Endothelial cell of umbilical vein (primary cell): ENCODE data around the gene GAL3ST2. TPM values are rescaled to one million over a fixed set of nuclear protein-coding genes. Genes with fewer than 3 reads are reported as not detected.

Experiments
- BruUV-seq: library from RNA; stranded (reverse); fragments of 400-500 nt; replicated peaks from 2 replicates; lab custom pipeline; 2021; lab: Mats Ljungman, UMichigan
- CTCF ChIA-PET: fragments of 300-600, 350-600 bp; sonication (Branson Sonifier 250); formaldehyde crosslinking; loops from one replicate; lab custom pipeline; 2021; ENCODE audit warnings: antibody characterized with exemption, inconsistent platforms; lab: Charles Lee
- POLR2A ChIA-PET: fragments of 300-600, 350-600 bp; sonication (Branson Sonifier 250); formaldehyde crosslinking; loops from one replicate; lab custom pipeline; 2021; ENCODE audit warnings: antibody characterized with exemption, inconsistent platforms; lab: Charles Lee
- DNase-seq: peaks from one replicate; pipeline ENCODE4 v3.0.0-alpha.2; 2011; ENCODE audit warnings: low read depth, low spot score
- FAIRE-seq: peaks from 2 replicates; lab custom pipeline; 2011; peaks lifted over from hg19 to GRCh38; lab: Jason Lieb, UNC
- H2AFZ ChIP-seq: 2 replicates; pipeline ENCODE4 v1.6.0; 2012; ENCODE audit warnings: low read depth, low read length, control low read depth, inconsistent platforms
- H3K27ac ChIP-seq: 2 replicates; pipeline ENCODE4 v1.5.1; 2011; ENCODE audit warnings: low read depth, mild to moderate bottlenecking, control low read depth, low read length, moderate library complexity; ENCODE audit not compliant: insufficient read depth
- H3K27me3 ChIP-seq, 2 experiments: 2 replicates each; pipeline versions ENCODE4 v1.6.0 to v1.6.1; 2011; ENCODE audit warnings: low read length in 2 of 2, mixed read lengths in 1 of 2; ENCODE audit not compliant: control insufficient read depth in 2 of 2, insufficient read depth in 2 of 2
- H3K36me3 ChIP-seq, 2 experiments: 2 replicates in 1 of 2; 3 replicates in 1 of 2; pipeline ENCODE4 v1.5.1; 2011; ENCODE audit warnings: low read length in 2 of 2, mild to moderate bottlenecking in 1 of 2, moderate library complexity in 1 of 2; ENCODE audit not compliant: control insufficient read depth in 2 of 2, insufficient read depth in 2 of 2; ENCODE audit errors: extremely low read depth in 1 of 2
- H3K4me1 ChIP-seq: 3 replicates; pipeline ENCODE4 v1.5.1; 2011; ENCODE audit warnings: mild to moderate bottlenecking, low read length; ENCODE audit not compliant: control insufficient read depth, insufficient read depth; ENCODE audit errors: extremely low read depth
- H3K4me2 ChIP-seq: 2 replicates; pipeline ENCODE4 v1.6.1; 2011; ENCODE audit warnings: low read length, control low read depth, mixed read lengths; ENCODE audit not compliant: insufficient read depth
- H3K4me3 ChIP-seq, 3 experiments: fragments of 200-600 bp in 1 of 3; sonication (generic), shearing (Covaris generic) in 1 of 3; replicated peaks in 1 of 3; 2 replicates each; pipeline ENCODE4 v1.5.1; 2011 to 2016; ENCODE audit warnings: control low read depth in 3 of 3, low read length in 3 of 3, mild to moderate bottlenecking in 2 of 3, inconsistent platforms in 1 of 3, low read depth in 1 of 3, moderate library complexity in 1 of 3; ENCODE audit not compliant: insufficient read depth in 1 of 3
- H3K79me2 ChIP-seq: 2 replicates; pipeline ENCODE4 v1.6.0; 2012; ENCODE audit warnings: low read length, inconsistent platforms; ENCODE audit not compliant: control insufficient read depth, insufficient read depth
- H3K9ac ChIP-seq: replicated peaks from 2 replicates; pipeline ENCODE3; 2011; ENCODE audit warnings: low read length, control low read depth; ENCODE audit not compliant: insufficient read depth; ENCODE audit errors: extremely low read depth
- H3K9me1 ChIP-seq: replicated peaks from 3 replicates; pipeline ENCODE4 v1.6.0; 2011; ENCODE audit warnings: mild to moderate bottlenecking, low read length; ENCODE audit not compliant: control insufficient read depth, insufficient read depth; ENCODE audit errors: extremely low read depth
- H3K9me3 ChIP-seq: replicated peaks from 2 replicates; pipeline ENCODE4 v1.5.1; 2012; ENCODE audit warnings: low read length, inconsistent platforms; ENCODE audit not compliant: control insufficient read depth, insufficient read depth
- H4K20me1 ChIP-seq: replicated peaks from 2 replicates; pipeline ENCODE3; 2011; ENCODE audit warnings: mild to moderate bottlenecking, low read length; ENCODE audit not compliant: control insufficient read depth, insufficient read depth; ENCODE audit errors: extremely low read depth
- CTCF ChIP-seq, 2 donors: IDR thresholded peaks; 1 replicate in 1 of 2; 2 replicates in 1 of 2; pipeline ENCODE4 v1.5.1; 2011; ENCODE audit warnings: low read length in 2 of 2, mild to moderate bottlenecking in 2 of 2, moderate library complexity in 2 of 2, control low read depth in 1 of 2, inconsistent platforms in 1 of 2, low read depth in 1 of 2; ENCODE audit not compliant: insufficient read depth in 1 of 2; ENCODE audit errors: extremely low read depth in 1 of 2
- EZH2 ChIP-seq: IDR thresholded peaks from 2 replicates; pipeline ENCODE4 v1.6.1; 2012; ENCODE audit warnings: borderline replicate concordance, low read depth, mild to moderate bottlenecking, moderate library complexity, low read length, inconsistent platforms; ENCODE audit not compliant: severe bottlenecking
- FOS ChIP-seq: IDR thresholded peaks from 2 replicates; pipeline ENCODE4 v1.6.1; 2011; ENCODE audit warnings: mild to moderate bottlenecking, low read length, moderate library complexity, borderline replicate concordance; ENCODE audit not compliant: insufficient read depth
- GATA2 ChIP-seq: IDR thresholded peaks from 2 replicates; pipeline ENCODE4 v1.7.0; 2011; ENCODE audit warnings: low read depth, mild to moderate bottlenecking, moderate library complexity, mixed read lengths, low read length; ENCODE audit not compliant: insufficient read length, insufficient read depth
- JUN ChIP-seq: IDR thresholded peaks from 2 replicates; pipeline ENCODE4 v1.6.1; 2011; ENCODE audit warnings: borderline replicate concordance, low read depth; ENCODE audit not compliant: insufficient read length, insufficient read depth
- MAX ChIP-seq: IDR thresholded peaks from 2 replicates; pipeline ENCODE4 v1.6.1; 2011; ENCODE audit not compliant: insufficient read depth, insufficient read length
- MYC ChIP-seq: IDR thresholded peaks from one replicate; pipeline ENCODE4 v1.6.1; 2011; ENCODE audit warnings: mild to moderate bottlenecking, low read depth, low read length
- POLR2A ChIP-seq: IDR thresholded peaks from 2 replicates; pipeline ENCODE4 v1.6.1; 2012; ENCODE audit warnings: low read depth, mild to moderate bottlenecking, control low read depth, low read length
- POLR2AphosphoS5 ChIP-seq: IDR thresholded peaks from 2 replicates; pipeline ENCODE4 v1.6.1; 2012; ENCODE audit warnings: low read depth, mild to moderate bottlenecking, control low read depth, low read length, moderate library complexity; ENCODE audit not compliant: insufficient read depth
- dilution Hi-C: fragments of 300-500 bp; cut with MboI; formaldehyde crosslinking; loops from one replicate; pipeline ENCODE4 v1.15.0; 2019; ENCODE audit warnings: low sequenced_read_pairs; ENCODE audit not compliant: extremely low pct_ligation_motif_present
- intact Hi-C: fragments of 100-400 bp; cut with micrococcal nuclease; formaldehyde crosslinking; loops from one replicate; pipeline ENCODE4 v1.10.0; 2022
- polyA plus RNA-seq, 4 experiments: library from polyadenylated mRNA; depleted of rRNA in 3 of 4; stranded (reverse) in 3 of 4; unstranded in 1 of 4; fragments of >200 nt; gene quantifications; 2 replicates each; pipeline versions ENCODE4 v1.2.1 to v1.2.3, GENCODE V29; 2011 to 2012; ENCODE audit warnings: missing spikeins in 1 of 4
- total RNA-seq: library from RNA; stranded (reverse); gene quantifications from 2 replicates; pipeline ENCODE4 v1.2.3, GENCODE V29; 2021

Gene GAL3ST2
- total and polyA plus RNA-seq, 2 donors (not counting 3 experiments of a cell fraction or from before 2014, with no cell fraction given): not detected

- Histone ChIP-seq H4K20me1 (no peaks in the 10 kb centered on the region), H3K9me3 (no peaks in the 10 kb centered on the region), H3K79me2 (no peaks in the 10 kb centered on the region), H3K4me1 (no peaks in the 10 kb centered on the region), H2AFZ (no peak overlapping the region), H3K27ac (no peak overlapping the region), H3K4me3 (no peak overlapping the region), H3K9ac (no peak overlapping the region), H3K9me1 (no peaks in the 10 kb centered on the region), H3K36me3 (no peaks in the 10 kb centered on the region), H3K4me2 (no peak overlapping the region), H3K27me3 (no peaks in the 10 kb centered on the region)
- intact Hi-C loops: no loop called here
- ChIA-PET CTCF (no interaction called here), POLR2A (no interaction called here)
- FAIRE-seq: no peak
- BruUV-seq: no TSS peak
- TF ChIP-seq FOS (no peak), POLR2A (no peak), MAX (no peak), JUN (no peak), CTCF (IDR thresholded peaks at IDR 0.05; ENCODE audit: extremely low read depth in 1 of 2, insufficient read depth in 1 of 2, low read depth in 1 of 2, low read length in 2 of 2) (no peak), MYC (no peak), POLR2AphosphoS5 (no peak), EZH2 (no peak), GATA2 (no peak)
- no peak for DNase-seq
- dilution Hi-C loops: no loop called here
Measured at GRCh38 chr2:241797441-241798080, 20.9 kb downstream of the GAL3ST2 start.
